ENCODE measurements around the gene FALEC. TPM values are rescaled to one million over a fixed set of nuclear protein-coding genes. Genes with fewer than 3 reads are reported as not detected.

FALEC gene
- not detected in 2 replicates for total RNA-seq

GRCh38 chr1:150515328-150516049 is at the start of gene FALEC:
Gene FALEC, plus strand, starts transcription at chr1:150515752.
- intact Hi-C loops (cut with micrococcal nuclease), result loop anchor here (1.0 to 5.0 kb wide), 3 partner anchors 28 to 260 kb away; partner anchors contain the start of genes PRPF3 and TARS2
- peak within 1 kb of the TSS; percentile 95 for H3K4me3 Mint-ChIP-seq
- H3K4me1 Mint-ChIP-seq, result peaks cover 11% of the 10 kb centered on the region
- H3K9me3 Mint-ChIP-seq, result no peaks in the 10 kb centered on the region
- H3K27me3 Mint-ChIP-seq, result peaks cover 2% of the 10 kb centered on the region
- DNase-seq, result peak; percentile 98
- peak within 1 kb of the TSS; percentile 83 for H3K27ac Mint-ChIP-seq
- peaks cover 9% of the 10 kb centered on the region for H3K36me3 Mint-ChIP-seq (ENCODE audit: low read depth)

GRCh38 chr1:150466964-150467363 is 48.6 kb upstream of the FALEC start:
- Mint-ChIP-seq H3K27me3 (no peaks in the 10 kb centered on the region), H3K9me3 (no peaks in the 10 kb centered on the region), H3K36me3 (ENCODE audit: low read depth) (peaks cover 32% of the 10 kb centered on the region), H3K4me3 (no peak overlapping the region), H3K4me1 (peaks cover 2% of the 10 kb centered on the region), H3K27ac (no peak overlapping the region)
- intact Hi-C loops (cut with micrococcal nuclease), result no loop called here
- no peak for DNase-seq

- Mint-ChIP-seq H3K27me3 (no peaks in the 10 kb centered on the region), H3K36me3 (ENCODE audit: low read depth) (peaks cover 39% of the 10 kb centered on the region)
- intact Hi-C loops (cut with micrococcal nuclease), result no loop called here
Observed at GRCh38 chr1:150469291-150469690, 46.3 kb upstream of the FALEC start.

GRCh38 chr1:150472601-150473200 is 42.9 kb upstream of the FALEC start:
- Mint-ChIP-seq H3K4me3 (no peak overlapping the region), H3K4me1 (peaks cover 5% of the 10 kb centered on the region), H3K27ac (no peak overlapping the region), H3K36me3 (ENCODE audit: low read depth) (peaks cover 31% of the 10 kb centered on the region), H3K27me3 (no peaks in the 10 kb centered on the region), H3K9me3 (no peaks in the 10 kb centered on the region)
- intact Hi-C loops (cut with micrococcal nuclease), result no loop called here
- no peak for DNase-seq

More at GRCh38 chr1:150469291-150469690, 46.3 kb upstream of the FALEC start:
- H3K4me3 Mint-ChIP-seq, result no peak overlapping the region
- peaks cover 2% of the 10 kb centered on the region for H3K4me1 Mint-ChIP-seq
- no peaks in the 10 kb centered on the region for H3K9me3 Mint-ChIP-seq
- no peak for DNase-seq
- no peak overlapping the region for H3K27ac Mint-ChIP-seq

- peaks cover 30% of the 10 kb centered on the region for H3K36me3 Mint-ChIP-seq (ENCODE audit: low read depth)
- H3K27me3 Mint-ChIP-seq, result no peaks in the 10 kb centered on the region
- peaks cover 5% of the 10 kb centered on the region for H3K4me1 Mint-ChIP-seq
- H3K4me3 Mint-ChIP-seq, result no peak overlapping the region
- H3K9me3 Mint-ChIP-seq, result no peaks in the 10 kb centered on the region
- no peak overlapping the region for H3K27ac Mint-ChIP-seq
- DNase-seq, result no peak
- intact Hi-C loops (cut with micrococcal nuclease), result no loop called here
Observed at GRCh38 chr1:150473659-150474058, 41.9 kb upstream of the FALEC start.

GRCh38 chr1:150474869-150475268 is 40.7 kb upstream of the FALEC start:
- Mint-ChIP-seq H3K4me1 (peaks cover 5% of the 10 kb centered on the region), H3K36me3 (ENCODE audit: low read depth) (peaks cover 28% of the 10 kb centered on the region), H3K9me3 (no peaks in the 10 kb centered on the region), H3K4me3 (no peak overlapping the region), H3K27me3 (peaks cover 2% of the 10 kb centered on the region), H3K27ac (no peak overlapping the region)
- intact Hi-C loops (cut with micrococcal nuclease), result no loop called here
- no peak for DNase-seq

GRCh38 chr1:150476754-150477153 is 38.8 kb upstream of the FALEC start:
- peaks cover 3% of the 10 kb centered on the region for H3K27me3 Mint-ChIP-seq
- H3K27ac Mint-ChIP-seq, result no peak overlapping the region
- intact Hi-C loops (cut with micrococcal nuclease), result no loop called here
- H3K4me1 Mint-ChIP-seq, result peaks cover 5% of the 10 kb centered on the region
- DNase-seq, result no peak
- peaks cover 11% of the 10 kb centered on the region for H3K36me3 Mint-ChIP-seq (ENCODE audit: low read depth)
- H3K9me3 Mint-ChIP-seq, result no peaks in the 10 kb centered on the region
- no peak overlapping the region for H3K4me3 Mint-ChIP-seq

GRCh38 chr1:150477320-150477719 is 38.2 kb upstream of the FALEC start:
- H3K27ac Mint-ChIP-seq, result no peak overlapping the region

GRCh38 chr1:150477733-150478132 is 37.8 kb upstream of the FALEC start:
- Mint-ChIP-seq H3K36me3 (ENCODE audit: low read depth) (peaks cover 2% of the 10 kb centered on the region), H3K9me3 (no peaks in the 10 kb centered on the region), H3K4me3 (no peak overlapping the region), H3K4me1 (peaks cover 5% of the 10 kb centered on the region), H3K27ac (no peak overlapping the region), H3K27me3 (peaks cover 3% of the 10 kb centered on the region)
- no peak for DNase-seq
- intact Hi-C loops (cut with micrococcal nuclease), result no loop called here

More at GRCh38 chr1:150477320-150477719, 38.2 kb upstream of the FALEC start:
- intact Hi-C loops (cut with micrococcal nuclease), result no loop called here
- DNase-seq, result no peak
- peaks cover 5% of the 10 kb centered on the region for H3K4me1 Mint-ChIP-seq
- peaks cover 5% of the 10 kb centered on the region for H3K36me3 Mint-ChIP-seq (ENCODE audit: low read depth)
- H3K27me3 Mint-ChIP-seq, result peaks cover 3% of the 10 kb centered on the region
- H3K4me3 Mint-ChIP-seq, result no peak overlapping the region
- H3K9me3 Mint-ChIP-seq, result no peaks in the 10 kb centered on the region

GRCh38 chr1:150479370-150479769 is 36.2 kb upstream of the FALEC start:
- DNase-seq, result no peak
- H3K27me3 Mint-ChIP-seq, result peaks cover 3% of the 10 kb centered on the region
- no peaks in the 10 kb centered on the region for H3K9me3 Mint-ChIP-seq
- no peaks in the 10 kb centered on the region for H3K36me3 Mint-ChIP-seq (ENCODE audit: low read depth)
- no peak overlapping the region for H3K4me3 Mint-ChIP-seq
- intact Hi-C loops (cut with micrococcal nuclease), result no loop called here
- no peak overlapping the region for H3K27ac Mint-ChIP-seq
- H3K4me1 Mint-ChIP-seq, result peaks cover 3% of the 10 kb centered on the region

- Mint-ChIP-seq H3K36me3 (ENCODE audit: low read depth) (no peaks in the 10 kb centered on the region), H3K27me3 (peaks cover 3% of the 10 kb centered on the region), H3K9me3 (no peaks in the 10 kb centered on the region), H3K4me1 (peaks cover 5% of the 10 kb centered on the region), H3K4me3 (no peak overlapping the region), H3K27ac (no peak overlapping the region)
- no peak for DNase-seq
- intact Hi-C loops (cut with micrococcal nuclease), result loop anchor here (10.0 kb wide), 2 partner anchors 495 to 525 kb away; partner anchors contain the start of genes CERS2, MINDY1 and PRUNE1
Observed at GRCh38 chr1:150479927-150480352, 35.6 kb upstream of the FALEC start.

- H3K9me3 Mint-ChIP-seq, result no peaks in the 10 kb centered on the region
- intact Hi-C loops (cut with micrococcal nuclease), result loop anchor here (10.0 kb wide), 2 partner anchors 490 to 520 kb away; partner anchors contain the start of genes CERS2, MINDY1 and PRUNE1
- no peak overlapping the region for H3K27ac Mint-ChIP-seq
- H3K27me3 Mint-ChIP-seq, result peaks cover 3% of the 10 kb centered on the region
- H3K4me1 Mint-ChIP-seq, result peaks cover 18% of the 10 kb centered on the region
- H3K4me3 Mint-ChIP-seq, result no peak overlapping the region
- peaks cover 8% of the 10 kb centered on the region for H3K36me3 Mint-ChIP-seq (ENCODE audit: low read depth)
- no peak for DNase-seq
Observed at GRCh38 chr1:150484431-150484830, 31.1 kb upstream of the FALEC start.

GRCh38 chr1:150484861-150485260 is 30.7 kb upstream of the FALEC start:
- Mint-ChIP-seq H3K36me3 (ENCODE audit: low read depth) (peaks cover 8% of the 10 kb centered on the region), H3K27me3 (peaks cover under 1% of the 10 kb centered on the region), H3K9me3 (no peaks in the 10 kb centered on the region), H3K4me1 (peaks cover 18% of the 10 kb centered on the region), H3K27ac (peak overlapping the region; percentile 31), H3K4me3 (no peak overlapping the region)
- no peak for DNase-seq
- intact Hi-C loops (cut with micrococcal nuclease), result loop anchor here (5.0 to 10.0 kb wide), 4 partner anchors 47 to 520 kb away; partner anchors contain the start of genes CERS2, MINDY1 and PRUNE1
